Right cardiac atrium (tissue), 5 donors: ENCODE data around the gene ITGB5. TPM values are rescaled to one million over a fixed set of nuclear protein-coding genes. Genes with fewer than 3 reads are reported as not detected.
A peak's percentile ranks its signal among the peaks of the same experiment; 100 is the strongest.

ENCODE experiments used
- ATAC-seq, 2 donors: fragments of 200-7000 bp; cut with Tn5 transposase; one replicate each; pipeline versions ENCODE4 v1.8.0 to v1.9.1; 2020; ENCODE audit warnings: moderate library complexity in 2 of 2, mild to moderate bottlenecking in 1 of 2
- DNase-seq, 3 donors: peaks; one replicate each; pipeline ENCODE4 v3.0.0-alpha.2; 2020
- H3K27ac ChIP-seq: one replicate; pipeline ENCODE4 v1.5.1; 2013; ENCODE audit warnings: mild to moderate bottlenecking, low read length, control low read depth, moderate library complexity
- H3K27me3 ChIP-seq: one replicate; pipeline ENCODE4 v1.6.1; 2013; ENCODE audit not compliant: control insufficient read depth, insufficient read depth
- H3K4me1 ChIP-seq: one replicate; pipeline ENCODE4 v1.6.1; 2013; ENCODE audit warnings: low read length; ENCODE audit not compliant: control insufficient read depth, insufficient read depth
- H3K4me3 ChIP-seq: one replicate; pipeline ENCODE4 v1.5.1; 2013; ENCODE audit warnings: low read length, control low read depth
- H3K9me3 ChIP-seq: one replicate; pipeline ENCODE4 v1.6.1; 2013; ENCODE audit warnings: low read length; ENCODE audit not compliant: control insufficient read depth
- WGBS: extraction: QIAGEN DNeasy Blood & Tissue Kit; methylation state at CpG from one replicate; pipeline ENCODE4 v1.1.7; 2013; 5-methylcytosine and 5-hydroxymethylcytosine counted together
- intact Hi-C, 4 donors: fragments of 100-400 bp; cut with DNase I; formaldehyde crosslinking; loops; one replicate each; pipeline versions ENCODE4 v1.11.0 to v1.14.0; 2022 to 2023
- polyA plus RNA-seq: library from polyadenylated mRNA; stranded (reverse); fragments of 200-250 nt; gene quantifications from one replicate; pipeline ENCODE4 v1.2.3, GENCODE V29; 2013
- total RNA-seq, 4 donors: library from RNA; stranded (reverse); fragmentation: NEBNext Ultra II Directional; extraction: Animal tissue kit (Norgen Biotek cat#: 25700); gene quantifications; one replicate each; pipeline ENCODE4 v1.2.1, GENCODE V29; 2021
- donor health status: healthy with polysubstance abuse.
- donor health status: DM: no; HTN: yes; CAD: no.
- donor health status: DM: no; HTN: no; CAD: no.
- donor health status: DM: no; HTN: yes; CAD: no; lungs with severe emphysema.
- donor health status: DM: yes; HTN: yes; CAD: no.

The ITGB5 gene
- total and polyA plus RNA-seq, 5 donors: 39.0 to 170 (median 115) TPM

- peaks cover 14% of the 10 kb centered on the region for H3K4me1 ChIP-seq
- intact Hi-C loops: no loop called here
- no peaks in the 10 kb centered on the region for H3K27me3 ChIP-seq
- ATAC-seq: peak; percentile 89 to 94
- peak; percentile 62 to 79 (median 78) for DNase-seq
- WGBS: 40% methylated on average over 1 of the region's 1 CpG
- no peaks in the 10 kb centered on the region for H3K9me3 ChIP-seq
- peak overlapping the region; percentile 86 for H3K27ac ChIP-seq
- no peak overlapping the region for H3K4me3 ChIP-seq
These were observed 26.6 kb downstream of the ITGB5 start for GRCh38 chr3:124860599-124860998.

- peak in 1 of 2 donors; percentile 30 for ATAC-seq
These were observed 28.1 kb downstream of the ITGB5 start for GRCh38 chr3:124859025-124859424.

GRCh38 chr3:124858275-124858674 lies 28.9 kb downstream of the ITGB5 start:
- no peaks in the 10 kb centered on the region for H3K9me3 ChIP-seq
- H3K4me3 ChIP-seq: no peak overlapping the region
- intact Hi-C loops: no loop called here
- peaks cover 14% of the 10 kb centered on the region for H3K4me1 ChIP-seq
- 68% methylated on average over 1 of the region's 1 CpG for WGBS
- ATAC-seq: no peak
- DNase-seq: no peak
- no peaks in the 10 kb centered on the region for H3K27me3 ChIP-seq
- no peak overlapping the region for H3K27ac ChIP-seq

More at GRCh38 chr3:124859025-124859424, 28.1 kb downstream of the ITGB5 start:
- H3K4me3 ChIP-seq: no peak overlapping the region
- no peak for DNase-seq
- peaks cover 14% of the 10 kb centered on the region for H3K4me1 ChIP-seq
- WGBS: 67% methylated on average over 7 of the region's 7 CpGs
- peak overlapping the region; percentile 51 for H3K27ac ChIP-seq
- no peaks in the 10 kb centered on the region for H3K27me3 ChIP-seq
- intact Hi-C loops: no loop called here
- no peaks in the 10 kb centered on the region for H3K9me3 ChIP-seq

- H3K9me3 ChIP-seq: no peaks in the 10 kb centered on the region
- no peaks in the 10 kb centered on the region for H3K27me3 ChIP-seq
- no peak overlapping the region for H3K27ac ChIP-seq
- ATAC-seq (no peak), DNase-seq (no peak)
- intact Hi-C loops: no loop called here
- no peak overlapping the region for H3K4me3 ChIP-seq
- peaks cover 17% of the 10 kb centered on the region for H3K4me1 ChIP-seq
- 98% methylated on average over 2 of the region's 2 CpGs for WGBS
These were observed 30.5 kb downstream of the ITGB5 start for GRCh38 chr3:124856677-124857076.

GRCh38 chr3:124854009-124854408 lies 33.2 kb downstream of the ITGB5 start:
- H3K27me3 ChIP-seq: no peaks in the 10 kb centered on the region
- no peaks in the 10 kb centered on the region for H3K9me3 ChIP-seq
- H3K27ac ChIP-seq: no peak overlapping the region
- H3K4me1 ChIP-seq: peaks cover 6% of the 10 kb centered on the region
- ATAC-seq (no peak), DNase-seq (no peak)
- H3K4me3 ChIP-seq: no peak overlapping the region
- 78% methylated on average over 1 of the region's 1 CpG for WGBS
- intact Hi-C loops: no loop called here

- H3K4me3 ChIP-seq: no peak overlapping the region
- DNase-seq (no peak), ATAC-seq (no peak)
- no peaks in the 10 kb centered on the region for H3K27me3 ChIP-seq
- 93% methylated on average over 3 of the region's 3 CpGs for WGBS
- H3K27ac ChIP-seq: no peak overlapping the region
- intact Hi-C loops: no loop called here
- H3K4me1 ChIP-seq: peaks cover 5% of the 10 kb centered on the region
- no peaks in the 10 kb centered on the region for H3K9me3 ChIP-seq
These were observed 33.7 kb downstream of the ITGB5 start for GRCh38 chr3:124853446-124853845.

GRCh38 chr3:124851905-124852304 lies 35.3 kb downstream of the ITGB5 start:
- Histone ChIP-seq H3K9me3 (no peaks in the 10 kb centered on the region), H3K4me1 (peaks cover 5% of the 10 kb centered on the region), H3K27me3 (no peaks in the 10 kb centered on the region), H3K27ac (no peak overlapping the region), H3K4me3 (no peak overlapping the region)
- DNase-seq: peak in 1 of 3 donors; percentile 46
- WGBS: 82% methylated on average over 12 of the region's 12 CpGs
- intact Hi-C loops: no loop called here
- ATAC-seq: peak in 1 of 2 donors; percentile 34

- Histone ChIP-seq H3K27me3 (no peaks in the 10 kb centered on the region), H3K9me3 (no peaks in the 10 kb centered on the region), H3K27ac (no peak overlapping the region), H3K4me1 (peaks cover 5% of the 10 kb centered on the region), H3K4me3 (no peak overlapping the region)
- WGBS: 36% methylated on average over 3 of the region's 3 CpGs
- DNase-seq (no peak), ATAC-seq (peak; percentile 47 to 62)
- intact Hi-C loops: no loop called here
These were observed 36.0 kb downstream of the ITGB5 start for GRCh38 chr3:124851136-124851535.

- peaks cover 7% of the 10 kb centered on the region for H3K4me1 ChIP-seq
- 77% methylated on average over 2 of the region's 2 CpGs for WGBS
- intact Hi-C loops: no loop called here
These were observed 36.5 kb downstream of the ITGB5 start for GRCh38 chr3:124850633-124851032.

GRCh38 chr3:124850212-124850611 lies 37.0 kb downstream of the ITGB5 start:
- DNase-seq (no peak), ATAC-seq (no peak)
- 84% methylated on average over 6 of the region's 6 CpGs for WGBS
- Histone ChIP-seq H3K4me1 (peaks cover 9% of the 10 kb centered on the region), H3K27ac (no peak overlapping the region), H3K27me3 (no peaks in the 10 kb centered on the region), H3K9me3 (no peaks in the 10 kb centered on the region), H3K4me3 (no peak overlapping the region)
- intact Hi-C loops: no loop called here

More at GRCh38 chr3:124850633-124851032, 36.5 kb downstream of the ITGB5 start:
- DNase-seq (peak; percentile 41 to 73 (median 71)), ATAC-seq (peak; percentile 47 to 58)
- Histone ChIP-seq H3K9me3 (no peaks in the 10 kb centered on the region), H3K27me3 (no peaks in the 10 kb centered on the region), H3K4me3 (no peak overlapping the region), H3K27ac (peak overlapping the region; percentile 45)

- no peak for DNase-seq
- Histone ChIP-seq H3K4me1 (peaks cover 9% of the 10 kb centered on the region), H3K27me3 (no peaks in the 10 kb centered on the region), H3K4me3 (no peak overlapping the region), H3K9me3 (no peaks in the 10 kb centered on the region), H3K27ac (no peak overlapping the region)
- intact Hi-C loops: loop anchor here in 1 of 4 donors (5.0 kb wide), 1 partner anchor 39 kb away; the partner anchor contains the start of gene ITGB5
- WGBS: 95% methylated on average over 9 of the region's 9 CpGs
- no peak for ATAC-seq
These were observed 38.9 kb downstream of the ITGB5 start for GRCh38 chr3:124848300-124848699.

- ATAC-seq (no peak), DNase-seq (no peak)
- H3K27me3 ChIP-seq: no peaks in the 10 kb centered on the region
- no peak overlapping the region for H3K27ac ChIP-seq
- no peak overlapping the region for H3K4me3 ChIP-seq
- intact Hi-C loops: loop anchor here in 1 of 4 donors (5.0 kb wide), 1 partner anchor 39 kb away; the partner anchor contains the start of gene ITGB5
- no peaks in the 10 kb centered on the region for H3K9me3 ChIP-seq
- 71% methylated on average over 2 of the region's 2 CpGs for WGBS
- peaks cover 11% of the 10 kb centered on the region for H3K4me1 ChIP-seq
These were observed 39.3 kb downstream of the ITGB5 start for GRCh38 chr3:124847863-124848262.
